Measurements from ENCODE around the gene GDPD3. TPM values are rescaled to one million over a fixed set of nuclear protein-coding genes. Genes with fewer than 3 reads are reported as not detected.

GDPD3 gene
- total and polyA plus RNA-seq, 2 of the 13 experiments (the other 11 are each of a cell fraction or from before 2014, with no cell fraction given), result 18.7 to 20.6 TPM

DNA sequence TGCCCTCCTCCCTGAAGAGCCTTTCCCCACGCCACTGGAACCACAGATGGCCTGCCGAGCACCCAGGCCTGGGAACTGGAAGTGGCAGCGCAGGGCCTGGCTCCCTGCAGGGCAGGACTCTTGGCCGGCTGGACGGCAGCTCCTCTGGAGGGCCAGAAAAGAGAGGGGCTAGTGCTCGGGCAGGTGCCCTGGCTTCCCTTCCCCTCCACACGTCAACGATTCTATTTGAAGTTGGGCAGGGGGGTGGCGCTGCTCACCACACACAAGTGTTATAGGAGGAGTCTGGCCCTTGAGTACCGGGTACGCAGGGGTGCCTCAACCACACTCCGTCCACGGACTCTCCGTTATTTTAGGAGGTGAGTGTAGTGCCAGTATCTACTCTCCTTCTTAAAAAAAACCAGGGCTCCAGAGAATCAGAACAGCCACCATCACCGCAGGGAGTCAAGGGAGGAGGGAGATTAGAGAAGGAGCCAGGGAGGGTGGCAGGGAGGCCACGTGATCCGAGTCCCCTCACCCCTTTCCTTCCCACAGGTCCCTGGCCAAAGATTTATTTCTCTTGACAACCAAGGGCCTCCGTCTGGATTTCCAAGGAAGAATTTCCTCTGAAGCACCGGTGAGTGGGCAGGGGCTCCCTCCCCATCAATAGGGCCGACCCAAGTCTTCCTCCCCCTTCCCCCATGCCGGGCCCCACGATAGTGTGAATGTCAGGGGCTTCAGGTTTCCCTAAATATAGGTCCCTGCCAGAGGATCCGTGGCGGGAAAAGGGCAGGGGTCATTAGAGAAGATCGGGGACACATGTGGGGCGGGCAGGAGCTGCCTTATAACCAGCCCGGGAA is 49.2 kb downstream of the GDPD3 start (continued):
- TF ChIP-seq SRSF4 (IDR thresholded peaks at IDR 0.05; ENCODE audit: low read depth, low read length, poor library complexity, severe bottlenecking) (no peak), ZNF703 (CRISPR knock-in tag; IDR thresholded peaks at IDR 0.05; ENCODE audit: borderline replicate concordance) (no peak), HOXD1 (CRISPR knock-in tag; IDR thresholded peaks at IDR 0.05) (no peak), ZNF605 (CRISPR knock-in tag; IDR thresholded peaks at IDR 0.05) (peak; percentile 88), CSRNP1 (CRISPR knock-in tag; IDR thresholded peaks at IDR 0.05) (peak; percentile 97), ZMYM3 (CRISPR knock-in tag; IDR thresholded peaks at IDR 0.05) (peak; percentile 24; the same call in 1 of the 2 replicates), FOXO4 (CRISPR knock-in tag; conservative IDR thresholded peaks at IDR 0.05) (no peak), TGIF2 (CRISPR knock-in tag; IDR thresholded peaks at IDR 0.05) (no peak), GATAD2A (CRISPR knock-in tag; IDR thresholded peaks at IDR 0.05) (peak; percentile 58)
- TF ChIP-seq, protein P1, sequence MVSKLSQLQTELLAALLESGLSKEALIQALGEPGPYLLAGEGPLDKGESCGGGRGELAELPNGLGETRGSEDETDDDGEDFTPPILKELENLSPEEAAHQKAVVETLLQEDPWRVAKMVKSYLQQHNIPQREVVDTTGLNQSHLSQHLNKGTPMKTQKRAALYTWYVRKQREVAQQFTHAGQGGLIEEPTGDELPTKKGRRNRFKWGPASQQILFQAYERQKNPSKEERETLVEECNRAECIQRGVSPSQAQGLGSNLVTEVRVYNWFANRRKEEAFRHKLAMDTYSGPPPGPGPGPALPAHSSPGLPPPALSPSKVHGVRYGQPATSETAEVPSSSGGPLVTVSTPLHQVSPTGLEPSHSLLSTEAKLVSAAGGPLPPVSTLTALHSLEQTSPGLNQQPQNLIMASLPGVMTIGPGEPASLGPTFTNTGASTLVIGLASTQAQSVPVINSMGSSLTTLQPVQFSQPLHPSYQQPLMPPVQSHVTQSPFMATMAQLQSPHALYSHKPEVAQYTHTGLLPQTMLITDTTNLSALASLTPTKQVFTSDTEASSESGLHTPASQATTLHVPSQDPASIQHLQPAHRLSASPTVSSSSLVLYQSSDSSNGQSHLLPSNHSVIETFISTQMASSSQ (IDR thresholded peaks at IDR 0.05; ENCODE audit: low read depth), result no peak; the same call in 1 of the 2 replicates
- TF ChIP-seq, protein P1 (CRISPR knock-in tag; IDR thresholded peaks at IDR 0.05; ENCODE audit: borderline replicate concordance), result peak; percentile 58; the same call in 1 of the 2 replicates
- TF ChIP-seq, protein P2, sequence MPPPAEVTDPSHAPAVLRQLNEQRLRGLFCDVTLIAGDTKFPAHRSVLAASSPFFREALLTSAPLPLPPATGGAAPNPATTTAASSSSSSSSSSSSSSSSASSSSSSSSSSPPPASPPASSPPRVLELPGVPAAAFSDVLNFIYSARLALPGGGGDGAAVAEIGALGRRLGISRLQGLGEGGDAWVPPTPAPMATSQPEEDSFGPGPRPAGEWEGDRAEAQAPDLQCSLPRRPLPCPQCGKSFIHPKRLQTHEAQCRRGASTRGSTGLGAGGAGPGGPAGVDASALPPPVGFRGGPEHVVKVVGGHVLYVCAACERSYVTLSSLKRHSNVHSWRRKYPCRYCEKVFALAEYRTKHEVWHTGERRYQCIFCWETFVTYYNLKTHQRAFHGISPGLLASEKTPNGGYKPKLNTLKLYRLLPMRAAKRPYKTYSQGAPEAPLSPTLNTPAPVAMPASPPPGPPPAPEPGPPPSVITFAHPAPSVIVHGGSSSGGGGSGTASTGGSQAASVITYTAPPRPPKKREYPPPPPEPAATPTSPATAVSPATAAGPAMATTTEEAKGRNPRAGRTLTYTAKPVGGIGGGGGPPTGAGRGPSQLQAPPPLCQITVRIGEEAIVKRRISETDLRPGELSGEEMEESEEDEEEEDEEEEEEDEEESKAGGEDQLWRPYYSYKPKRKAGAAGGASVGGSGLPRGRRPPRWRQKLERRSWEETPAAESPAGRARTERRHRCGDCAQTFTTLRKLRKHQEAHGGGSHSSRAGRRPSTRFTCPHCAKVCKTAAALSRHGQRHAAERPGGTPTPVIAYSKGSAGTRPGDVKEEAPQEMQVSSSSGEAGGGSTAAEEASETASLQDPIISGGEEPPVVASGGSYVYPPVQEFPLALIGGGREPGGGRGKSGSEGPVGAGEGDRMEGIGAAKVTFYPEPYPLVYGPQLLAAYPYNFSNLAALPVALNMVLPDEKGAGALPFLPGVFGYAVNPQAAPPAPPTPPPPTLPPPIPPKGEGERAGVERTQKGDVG (CRISPR knock-in tag; IDR thresholded peaks at IDR 0.05; ENCODE audit: borderline replicate concordance), result no peak
- TF ChIP-seq, protein P3, sequence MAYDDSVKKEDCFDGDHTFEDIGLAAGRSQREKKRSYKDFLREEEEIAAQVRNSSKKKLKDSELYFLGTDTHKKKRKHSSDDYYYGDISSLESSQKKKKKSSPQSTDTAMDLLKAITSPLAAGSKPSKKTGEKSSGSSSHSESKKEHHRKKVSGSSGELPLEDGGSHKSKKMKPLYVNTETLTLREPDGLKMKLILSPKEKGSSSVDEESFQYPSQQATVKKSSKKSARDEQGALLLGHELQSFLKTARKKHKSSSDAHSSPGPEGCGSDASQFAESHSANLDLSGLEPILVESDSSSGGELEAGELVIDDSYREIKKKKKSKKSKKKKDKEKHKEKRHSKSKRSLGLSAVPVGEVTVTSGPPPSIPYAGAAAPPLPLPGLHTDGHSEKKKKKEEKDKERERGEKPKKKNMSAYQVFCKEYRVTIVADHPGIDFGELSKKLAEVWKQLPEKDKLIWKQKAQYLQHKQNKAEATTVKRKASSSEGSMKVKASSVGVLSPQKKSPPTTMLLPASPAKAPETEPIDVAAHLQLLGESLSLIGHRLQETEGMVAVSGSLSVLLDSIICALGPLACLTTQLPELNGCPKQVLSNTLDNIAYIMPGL (CRISPR knock-in tag; IDR thresholded peaks at IDR 0.05; ENCODE audit: borderline replicate concordance in 1 of 2, low read depth in 1 of 2), result peak; percentile 90 to 96

Data from HepG2 (cell line).